ENCODE data around the gene PPIE.

GRCh38 chr1:39755965-39756659 lies 17.4 kb downstream of the PPIE start:
- no peak for TF ChIP-seq CTCF (IDR thresholded peaks at IDR 0.05)
- TF ChIP-seq TAF1 (IDR thresholded peaks at IDR 0.05; ENCODE audit: borderline replicate concordance, low read depth, low read length) = no peak
- TF ChIP-seq, protein P1, sequence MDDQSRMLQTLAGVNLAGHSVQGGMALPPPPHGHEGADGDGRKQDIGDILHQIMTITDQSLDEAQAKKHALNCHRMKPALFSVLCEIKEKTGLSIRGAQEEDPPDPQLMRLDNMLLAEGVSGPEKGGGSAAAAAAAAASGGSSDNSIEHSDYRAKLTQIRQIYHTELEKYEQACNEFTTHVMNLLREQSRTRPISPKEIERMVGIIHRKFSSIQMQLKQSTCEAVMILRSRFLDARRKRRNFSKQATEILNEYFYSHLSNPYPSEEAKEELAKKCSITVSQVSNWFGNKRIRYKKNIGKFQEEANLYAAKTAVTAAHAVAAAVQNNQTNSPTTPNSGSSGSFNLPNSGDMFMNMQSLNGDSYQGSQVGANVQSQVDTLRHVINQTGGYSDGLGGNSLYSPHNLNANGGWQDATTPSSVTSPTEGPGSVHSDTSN (IDR thresholded peaks at IDR 0.05) = no peak
- no peak for TF ChIP-seq GABPA (IDR thresholded peaks at IDR 0.05; ENCODE audit: low read depth)
- TF ChIP-seq, protein P2, sequence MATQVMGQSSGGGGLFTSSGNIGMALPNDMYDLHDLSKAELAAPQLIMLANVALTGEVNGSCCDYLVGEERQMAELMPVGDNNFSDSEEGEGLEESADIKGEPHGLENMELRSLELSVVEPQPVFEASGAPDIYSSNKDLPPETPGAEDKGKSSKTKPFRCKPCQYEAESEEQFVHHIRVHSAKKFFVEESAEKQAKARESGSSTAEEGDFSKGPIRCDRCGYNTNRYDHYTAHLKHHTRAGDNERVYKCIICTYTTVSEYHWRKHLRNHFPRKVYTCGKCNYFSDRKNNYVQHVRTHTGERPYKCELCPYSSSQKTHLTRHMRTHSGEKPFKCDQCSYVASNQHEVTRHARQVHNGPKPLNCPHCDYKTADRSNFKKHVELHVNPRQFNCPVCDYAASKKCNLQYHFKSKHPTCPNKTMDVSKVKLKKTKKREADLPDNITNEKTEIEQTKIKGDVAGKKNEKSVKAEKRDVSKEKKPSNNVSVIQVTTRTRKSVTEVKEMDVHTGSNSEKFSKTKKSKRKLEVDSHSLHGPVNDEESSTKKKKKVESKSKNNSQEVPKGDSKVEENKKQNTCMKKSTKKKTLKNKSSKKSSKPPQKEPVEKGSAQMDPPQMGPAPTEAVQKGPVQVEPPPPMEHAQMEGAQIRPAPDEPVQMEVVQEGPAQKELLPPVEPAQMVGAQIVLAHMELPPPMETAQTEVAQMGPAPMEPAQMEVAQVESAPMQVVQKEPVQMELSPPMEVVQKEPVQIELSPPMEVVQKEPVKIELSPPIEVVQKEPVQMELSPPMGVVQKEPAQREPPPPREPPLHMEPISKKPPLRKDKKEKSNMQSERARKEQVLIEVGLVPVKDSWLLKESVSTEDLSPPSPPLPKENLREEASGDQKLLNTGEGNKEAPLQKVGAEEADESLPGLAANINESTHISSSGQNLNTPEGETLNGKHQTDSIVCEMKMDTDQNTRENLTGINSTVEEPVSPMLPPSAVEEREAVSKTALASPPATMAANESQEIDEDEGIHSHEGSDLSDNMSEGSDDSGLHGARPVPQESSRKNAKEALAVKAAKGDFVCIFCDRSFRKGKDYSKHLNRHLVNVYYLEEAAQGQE (IDR thresholded peaks at IDR 0.05; ENCODE audit: low read depth, low read length) = no peak
- TF ChIP-seq EZH2phosphoT487 (IDR thresholded peaks at IDR 0.05; ENCODE audit: borderline replicate concordance, low read depth) = no peak
- TF ChIP-seq RFX5 (IDR thresholded peaks at IDR 0.05; ENCODE audit: low read length) = no peak
- TF ChIP-seq POLR2AphosphoS5 (IDR thresholded peaks at IDR 0.05; ENCODE audit: low read depth, low read length) = no peak
- no peak for TF ChIP-seq EP300 (IDR thresholded peaks at IDR 0.05; ENCODE audit: borderline replicate concordance in 1 of 2, low read depth in 1 of 2, low read length in 1 of 2)
- TF ChIP-seq NFIC (IDR thresholded peaks at IDR 0.05; ENCODE audit: borderline replicate concordance) = no peak
- no peak for TF ChIP-seq USF1 (IDR thresholded peaks at IDR 0.05; ENCODE audit: borderline replicate concordance, low read depth)
- TF ChIP-seq SMC3 (IDR thresholded peaks at IDR 0.05; ENCODE audit: low read depth, low read length) = no peak

Measured in SK-N-SH (cell line).